IMR-90 (cell line): ENCODE results near the gene VPS8. TPM values are rescaled to one million over a fixed set of nuclear protein-coding genes. Genes with fewer than 3 reads are reported as not detected.

Experiments used
- ATAC-seq: fragments of 200-7000 bp; cut with Tn5 transposase; 2 replicates; pipeline ENCODE4 v1.9.1; 2020; ENCODE audit warnings: low read depth, mild to moderate bottlenecking, moderate library complexity
- BruUV-seq: library from RNA; stranded (reverse); fragments of 400-500 nt; replicated peaks from 2 replicates; lab custom pipeline; 2021; lab: Mats Ljungman, UMichigan
- CTCF ChIA-PET: fragments of 300-600 bp; formaldehyde crosslinking; extraction: SDS; loops from one replicate; lab custom pipeline; 2021; ENCODE audit warnings: antibody characterized with exemption; lab: Yijun Ruan, JAX
- POLR2A ChIA-PET: fragments of 300-600 bp; sonication (Branson Sonifier 250); formaldehyde crosslinking; loops from one replicate; lab custom pipeline; 2022; ENCODE audit warnings: antibody characterized with exemption; ENCODE audit not compliant: unreplicated experiment; lab: Charles Lee
- DNase-seq: peaks from one replicate; pipeline ENCODE4 v3.0.0; 2013
- H2AFZ ChIP-seq: replicated peaks from 2 replicates; pipeline ENCODE3; 2013; ENCODE audit warnings: low read length, mild to moderate bottlenecking; ENCODE audit not compliant: poor library complexity
- H2AK5ac ChIP-seq: 2 replicates; pipeline ENCODE4 v1.6.1; 2013; ENCODE audit warnings: low read depth, low read length, inconsistent platforms
- H2AK9ac ChIP-seq: replicated peaks from 2 replicates; pipeline ENCODE3; 2013; ENCODE audit warnings: mild to moderate bottlenecking, low read depth, low read length, moderate library complexity; ENCODE audit not compliant: poor library complexity
- H2BK120ac ChIP-seq: 2 replicates; pipeline ENCODE4 v1.6.1; 2013; ENCODE audit warnings: low read depth, low read length, inconsistent platforms
- H2BK15ac ChIP-seq: 3 replicates; pipeline ENCODE4 v1.6.1; 2013; ENCODE audit warnings: low read depth, low read length, inconsistent platforms
- H2BK20ac ChIP-seq: 2 replicates; pipeline ENCODE4 v1.6.1; 2013; ENCODE audit warnings: low read depth, mild to moderate bottlenecking, inconsistent platforms, low read length, moderate library complexity
- H2BK5ac ChIP-seq: 2 replicates; pipeline ENCODE4 v1.6.1; 2013; ENCODE audit warnings: mild to moderate bottlenecking, low read depth, low read length, inconsistent platforms; ENCODE audit not compliant: poor library complexity, severe bottlenecking
- H3K14ac ChIP-seq: replicated peaks from 2 replicates; pipeline ENCODE4 v1.6.1; 2013; ENCODE audit warnings: low read depth, low read length, inconsistent platforms
- H3K18ac ChIP-seq: 2 replicates; pipeline ENCODE4 v1.6.1; 2013; ENCODE audit warnings: low read depth, low read length, control low read depth
- H3K23ac ChIP-seq: 2 replicates; pipeline ENCODE4 v1.6.1; 2013; ENCODE audit warnings: low read depth, low read length, inconsistent platforms
- H3K27ac ChIP-seq: 2 replicates; pipeline ENCODE4 v1.5.1; 2013; ENCODE audit warnings: mild to moderate bottlenecking, control low read depth, low read length; ENCODE audit not compliant: insufficient read depth
- H3K27me3 ChIP-seq: 2 replicates; pipeline ENCODE4 v1.6.1; 2013; ENCODE audit warnings: low read length; ENCODE audit not compliant: control insufficient read depth, insufficient read depth
- H3K36me3 ChIP-seq: 2 replicates; pipeline ENCODE4 v1.6.1; 2013; ENCODE audit warnings: low read length, mixed read lengths; ENCODE audit not compliant: control insufficient read depth, insufficient read depth
- H3K4ac ChIP-seq: 2 replicates; pipeline ENCODE4 v1.6.1; 2013; ENCODE audit warnings: low read depth, low read length, inconsistent platforms
- H3K4me1 ChIP-seq: 2 replicates; pipeline ENCODE4 v1.6.1; 2013; ENCODE audit warnings: low read length, mixed read lengths; ENCODE audit not compliant: control insufficient read depth, insufficient read depth
- H3K4me2 ChIP-seq: 2 replicates; pipeline ENCODE4 v1.6.1; 2013; ENCODE audit warnings: low read depth, mild to moderate bottlenecking, control low read depth, low read length, moderate library complexity
- H3K4me3 ChIP-seq: 2 replicates; pipeline ENCODE4 v1.5.1; 2013; ENCODE audit warnings: low read depth, mild to moderate bottlenecking, control low read depth, low read length, moderate library complexity; ENCODE audit not compliant: insufficient read depth
- H3K56ac ChIP-seq: 2 replicates; pipeline ENCODE4 v1.6.1; 2013; ENCODE audit warnings: low read length, inconsistent platforms; ENCODE audit not compliant: insufficient read depth; ENCODE audit errors: extremely low read depth
- H3K79me1 ChIP-seq, 2 experiments: 2 replicates each; pipeline ENCODE4 v1.6.1; 2013; ENCODE audit warnings: low read length in 2 of 2, inconsistent platforms in 1 of 2, low read depth in 1 of 2
- H3K9ac ChIP-seq: 2 replicates; pipeline ENCODE4 v1.6.1; 2013; ENCODE audit warnings: low read depth, low read length, control low read depth
- H3K9me1 ChIP-seq: 2 replicates; pipeline ENCODE4 v1.6.1; 2013; ENCODE audit warnings: low read length, inconsistent platforms; ENCODE audit not compliant: insufficient read depth
- H3K9me3 ChIP-seq: 2 replicates; pipeline ENCODE4 v1.6.1; 2013; ENCODE audit warnings: low read length; ENCODE audit not compliant: control insufficient read depth, insufficient read depth
- H4K20me1 ChIP-seq: 2 replicates; pipeline ENCODE4 v1.6.1; 2013; ENCODE audit warnings: low read length, inconsistent platforms; ENCODE audit not compliant: insufficient read depth
- H4K5ac ChIP-seq: 2 replicates; pipeline ENCODE4 v1.6.1; 2013; ENCODE audit warnings: mild to moderate bottlenecking, low read depth, low read length, control low read depth
- H4K8ac ChIP-seq, 2 experiments: 2 replicates each; pipeline ENCODE4 v1.6.1; 2013; ENCODE audit warnings: low read depth in 2 of 2, low read length in 2 of 2, control low read depth in 1 of 2, inconsistent platforms in 1 of 2
- H4K91ac ChIP-seq: 2 replicates; pipeline ENCODE4 v1.6.1; 2013; ENCODE audit warnings: low read depth, low read length, inconsistent platforms; ENCODE audit not compliant: insufficient read depth
- BHLHE40 ChIP-seq: fragments of 150-350 bp; IDR thresholded peaks from 2 replicates; pipeline ENCODE4 v1.6.1; 2016; ENCODE audit warnings: mild to moderate bottlenecking, low read depth, low read length
- CTCF ChIP-seq: conservative IDR thresholded peaks from 2 replicates; pipeline ENCODE4 v1.5.1; 2012; ENCODE audit warnings: mild to moderate bottlenecking, low read depth, low read length, improper control_type of control experiment
- FOS ChIP-seq: fragments of 150-350 bp; IDR thresholded peaks from 2 replicates; pipeline ENCODE4 v1.6.1; 2016; ENCODE audit warnings: low read depth, low read length
- MAFK ChIP-seq: IDR thresholded peaks from 2 replicates; pipeline ENCODE4 v1.6.1; 2012; ENCODE audit warnings: low read depth, low read length, improper control_type of control experiment
- MAZ ChIP-seq: IDR thresholded peaks from 2 replicates; pipeline ENCODE4 v1.6.1; 2012; ENCODE audit warnings: low read depth, mild to moderate bottlenecking, low read length, improper control_type of control experiment, moderate library complexity, borderline replicate concordance
- dilution Hi-C: fragments of 300-500 bp; cut with HindIII; formaldehyde crosslinking; loops from one replicate; pipeline ENCODE4 v1.14.3; 2018; ENCODE audit warnings: low sequenced_read_pairs; ENCODE audit not compliant: unreplicated experiment
- in situ Hi-C: fragments of 300-500 bp; cut with MboI; formaldehyde crosslinking; loops from 3 replicates; pipeline ENCODE4 v1.14.3; 2019; ENCODE audit warnings: low sequenced_read_pairs, inconsistent platforms, mixed read lengths
- intact Hi-C: fragments of 100-400 bp; cut with micrococcal nuclease; formaldehyde crosslinking; loops from 2 replicates; pipeline ENCODE4 v1.10.0; 2022
- polyA plus RNA-seq, 3 experiments: library from polyadenylated mRNA; depleted of rRNA; stranded (reverse); fragments of >200 nt; gene quantifications; 2 replicates each; pipeline ENCODE4 v1.2.3, GENCODE V29; 2012; ENCODE audit warnings: low replicate concordance in 1 of 3
- total RNA-seq: library from RNA; depleted of rRNA; stranded (reverse); fragments of >200 nt; gene quantifications from 2 replicates; pipeline ENCODE4 v1.2.3, GENCODE V29; 2012

The VPS8 gene
- total and polyA plus RNA-seq, 2 of the 4 experiments (the other 2 are of a cell fraction) = 14.0 to 56.1 TPM

GRCh38 chr3:184864000-184864399 is 52.0 kb downstream of the VPS8 start:
- dilution Hi-C loops = no loop called here

More at GRCh38 chr3:184864000-184864399, 52.0 kb downstream of the VPS8 start:
- Histone ChIP-seq H2AK9ac (no peak overlapping the region), H3K14ac (no peak overlapping the region), H3K4me1 (no peaks in the 10 kb centered on the region), H3K79me1 (no peaks in the 10 kb centered on the region), H3K56ac (no peak overlapping the region), H4K5ac (no peak overlapping the region), H2BK15ac (no peak overlapping the region), H2BK120ac (no peak overlapping the region), H3K27ac (no peak overlapping the region), H2AK5ac (no peak overlapping the region), H3K36me3 (peaks cover 8% of the 10 kb centered on the region; the same call in 1 of the 2 replicates), H4K20me1 (no peaks in the 10 kb centered on the region), H3K9ac (no peak overlapping the region), H2AFZ (no peak overlapping the region), H3K9me1 (no peaks in the 10 kb centered on the region), H3K4me2 (no peak overlapping the region), H3K4ac (no peak overlapping the region), H3K27me3 (no peaks in the 10 kb centered on the region), H3K18ac (no peak overlapping the region), H4K8ac (no peak overlapping the region), H4K91ac (no peak overlapping the region), H3K9me3 (no peaks in the 10 kb centered on the region), H2BK5ac (no peak overlapping the region), H3K23ac (no peak overlapping the region), H2BK20ac (no peak overlapping the region), H3K4me3 (no peak overlapping the region)
- in situ Hi-C loops = no loop called here
- intact Hi-C loops = no loop called here
- no peak for DNase-seq
- ChIA-PET POLR2A (no interaction called here), CTCF (interaction anchor here (1.7 kb wide), 1 partner anchor 14 kb away, joined by 5 read pairs; no protein-coding TSS in a partner anchor)
- no TSS peak for BruUV-seq
- TF ChIP-seq FOS = no peak
- no peak for TF ChIP-seq MAFK
- no peak for TF ChIP-seq MAZ
- TF ChIP-seq BHLHE40 = no peak
- no peak for TF ChIP-seq CTCF
- ATAC-seq = no peak
